ENCODE data around the gene PWP1. TPM values are rescaled to one million over a fixed set of nuclear protein-coding genes. Genes with fewer than 3 reads are reported as not detected.

Gene PWP1
- total RNA-seq, 1 experiment from 2014 or later: 49.7 TPM

DNA sequence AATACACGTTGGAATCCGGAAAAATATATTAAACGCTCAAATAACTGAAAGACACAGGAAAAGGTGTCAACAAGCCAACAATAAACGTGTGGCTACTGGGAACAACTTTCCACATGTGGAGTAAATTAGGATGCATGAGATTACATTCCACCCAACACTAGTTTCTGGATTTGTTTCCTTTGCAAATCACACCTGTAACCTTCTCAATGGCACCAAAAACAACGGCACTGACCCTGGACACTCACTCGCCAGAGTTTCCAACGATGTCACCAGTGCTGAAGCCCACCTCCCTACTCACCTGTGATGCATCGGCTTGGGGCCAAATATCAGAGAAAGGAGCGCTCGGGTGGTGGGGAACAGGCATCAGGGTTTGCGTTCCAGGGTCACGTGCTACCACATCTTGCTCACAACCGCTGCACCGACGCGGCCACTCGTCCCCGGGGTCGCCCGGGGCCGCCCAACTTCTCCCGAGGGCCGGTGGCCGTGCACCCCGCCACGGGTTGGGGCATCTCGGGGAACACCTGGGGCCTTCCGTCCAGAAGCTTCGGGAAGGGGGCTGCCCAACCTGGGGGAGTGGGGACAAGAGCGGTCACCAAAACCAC, 74.7 kb downstream of the PWP1 start:
- no peak overlapping the region for H2BK5ac ChIP-seq (ENCODE audit: insufficient read length, low read length)
- peak overlapping the region; percentile 100 for H3K4me2 ChIP-seq (ENCODE audit: insufficient read depth, insufficient read length, low read length)
- no peak overlapping the region for H3K56ac ChIP-seq (ENCODE audit: insufficient read length, low read depth, low read length)
- no peaks in the 10 kb centered on the region for H3K9me3 Mint-ChIP-seq
- no peak overlapping the region for H4K8ac ChIP-seq (replicated peaks; ENCODE audit: insufficient read length, low read depth, low read length)
- H4K5ac ChIP-seq (ENCODE audit: insufficient read length, low read depth, low read length): peak overlapping the region; percentile 73
- H2AFZ ChIP-seq (ENCODE audit: low read length): no peak overlapping the region
- H3K14ac ChIP-seq (ENCODE audit: insufficient read depth, low read length): peak overlapping the region; percentile 23; the same call in 1 of the 2 replicates
- no peak overlapping the region for H3K18ac ChIP-seq (ENCODE audit: insufficient read length, low read depth, low read length)
- peak overlapping the region; percentile 89 to 94 for H3K4me3 Mint-ChIP-seq
- DNase-seq: peak; percentile 65
- H3K36me3 Mint-ChIP-seq (ENCODE audit: insufficient read depth in 1 of 3, low read depth in 3 of 3): peaks cover 8 to 16% (median 13%) of the 10 kb centered on the region in 3 experiments; a peak in 6 of 7 replicates
- H3K27ac Mint-ChIP-seq: peak overlapping the region in 2 of 3 experiments; percentile 79 to 80; a peak in 4 of 7 replicates
- H3K4me1 Mint-ChIP-seq: peaks cover 16 to 19% of the 10 kb centered on the region in 2 experiments
- H3K27me3 Mint-ChIP-seq (ENCODE audit: low read depth): peaks cover 4% of the 10 kb centered on the region; the same call in 1 of the 2 replicates
- H2BK12ac ChIP-seq (ENCODE audit: insufficient read length, low read depth, low read length): no peak overlapping the region
- H3K27me3 ChIP-seq (ENCODE audit: insufficient read depth, low read length): no peaks in the 10 kb centered on the region
- no peak overlapping the region for H3T11ph ChIP-seq (ENCODE audit: low read length)
- H3K9me3 ChIP-seq (ENCODE audit: control insufficient read depth, low read depth, low read length): no peaks in the 10 kb centered on the region
- H4K91ac ChIP-seq (ENCODE audit: insufficient read length, low read depth, low read length): no peak overlapping the region
- H3K4me1 ChIP-seq (ENCODE audit: insufficient read depth, low read length): no peaks in the 10 kb centered on the region
- H3K23me2 ChIP-seq (ENCODE audit: insufficient read length, low read depth, low read length, poor library complexity, severe bottlenecking): peaks cover 10% of the 10 kb centered on the region
- no peak overlapping the region for H2BK20ac ChIP-seq (ENCODE audit: low read depth, low read length, poor library complexity, severe bottlenecking)
- H3K79me2 ChIP-seq (ENCODE audit: insufficient read depth, low read length): peaks cover 16% of the 10 kb centered on the region; the same call in 1 of the 2 replicates
- H3K27ac ChIP-seq (ENCODE audit: insufficient read length, low read depth, low read length): no peak overlapping the region
- peak overlapping the region; percentile 79 for H3K9ac ChIP-seq (ENCODE audit: extremely low read depth, insufficient read length, low read length)
- no peak overlapping the region for H3K23ac ChIP-seq (ENCODE audit: insufficient read length, low read depth, low read length)
- no peak overlapping the region for H2AK5ac ChIP-seq (ENCODE audit: insufficient read length, low read length)
- no peak overlapping the region for H2BK120ac ChIP-seq (ENCODE audit: low read depth, low read length, poor library complexity, severe bottlenecking)
- H3K79me1 ChIP-seq (ENCODE audit: insufficient read depth, low read depth, low read length, poor library complexity, severe bottlenecking): no peaks in the 10 kb centered on the region
- TF ChIP-seq, protein P1, sequence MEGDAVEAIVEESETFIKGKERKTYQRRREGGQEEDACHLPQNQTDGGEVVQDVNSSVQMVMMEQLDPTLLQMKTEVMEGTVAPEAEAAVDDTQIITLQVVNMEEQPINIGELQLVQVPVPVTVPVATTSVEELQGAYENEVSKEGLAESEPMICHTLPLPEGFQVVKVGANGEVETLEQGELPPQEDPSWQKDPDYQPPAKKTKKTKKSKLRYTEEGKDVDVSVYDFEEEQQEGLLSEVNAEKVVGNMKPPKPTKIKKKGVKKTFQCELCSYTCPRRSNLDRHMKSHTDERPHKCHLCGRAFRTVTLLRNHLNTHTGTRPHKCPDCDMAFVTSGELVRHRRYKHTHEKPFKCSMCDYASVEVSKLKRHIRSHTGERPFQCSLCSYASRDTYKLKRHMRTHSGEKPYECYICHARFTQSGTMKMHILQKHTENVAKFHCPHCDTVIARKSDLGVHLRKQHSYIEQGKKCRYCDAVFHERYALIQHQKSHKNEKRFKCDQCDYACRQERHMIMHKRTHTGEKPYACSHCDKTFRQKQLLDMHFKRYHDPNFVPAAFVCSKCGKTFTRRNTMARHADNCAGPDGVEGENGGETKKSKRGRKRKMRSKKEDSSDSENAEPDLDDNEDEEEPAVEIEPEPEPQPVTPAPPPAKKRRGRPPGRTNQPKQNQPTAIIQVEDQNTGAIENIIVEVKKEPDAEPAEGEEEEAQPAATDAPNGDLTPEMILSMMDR (conservative IDR thresholded peaks at IDR 0.05): no peak
- no peak overlapping the region for H2BK15ac ChIP-seq (ENCODE audit: low read depth, low read length)
- WGBS (ENCODE audit: extremely low coverage, insufficient read length, low lambda C conversion rate): no CpG with 5 or more reads among the region's 30 CpGs
- H3K4ac ChIP-seq (ENCODE audit: low read depth, low read length): no peak overlapping the region
- no peaks in the 10 kb centered on the region for H4K20me1 ChIP-seq (ENCODE audit: control insufficient read depth, insufficient read depth, insufficient read length)
